Neural cell (in vitro differentiated cells): ENCODE results near the gene KMT2D.

ENCODE experiments used
- CTCF ChIP-seq: fragments of 450-650 bp; IDR thresholded peaks from 2 replicates; pipeline ENCODE4 v1.5.1; 2014; ENCODE audit warnings: antibody characterized with exemption, mild to moderate bottlenecking, moderate library complexity; ENCODE audit not compliant: poor library complexity, severe bottlenecking
- POLR2AphosphoS5 ChIP-seq: IDR thresholded peaks from 2 replicates; pipeline ENCODE4 v1.6.1; 2012
- RAD21 ChIP-seq: fragments of 450-650 bp; conservative IDR thresholded peaks from 2 replicates; pipeline ENCODE4 v1.6.1; 2014; ENCODE audit warnings: antibody characterized with exemption, mild to moderate bottlenecking, moderate library complexity
- REST ChIP-seq: IDR thresholded peaks from 2 replicates; pipeline ENCODE4 v1.6.1; 2012; ENCODE audit warnings: borderline replicate concordance

GRCh38 chr12:49055978-49056754 is 4.4 kb downstream of the KMT2D start:
- TF ChIP-seq CTCF (no peak), REST (no peak), POLR2AphosphoS5 (no peak), RAD21 (no peak)
